ENCODE measurements around the gene HIVEP3. TPM values are rescaled to one million over a fixed set of nuclear protein-coding genes. Genes with fewer than 3 reads are reported as not detected.

Gene HIVEP3
- total RNA-seq, 2 donors from 2014 or later, result 4.7 to 5.8 TPM

DNA sequence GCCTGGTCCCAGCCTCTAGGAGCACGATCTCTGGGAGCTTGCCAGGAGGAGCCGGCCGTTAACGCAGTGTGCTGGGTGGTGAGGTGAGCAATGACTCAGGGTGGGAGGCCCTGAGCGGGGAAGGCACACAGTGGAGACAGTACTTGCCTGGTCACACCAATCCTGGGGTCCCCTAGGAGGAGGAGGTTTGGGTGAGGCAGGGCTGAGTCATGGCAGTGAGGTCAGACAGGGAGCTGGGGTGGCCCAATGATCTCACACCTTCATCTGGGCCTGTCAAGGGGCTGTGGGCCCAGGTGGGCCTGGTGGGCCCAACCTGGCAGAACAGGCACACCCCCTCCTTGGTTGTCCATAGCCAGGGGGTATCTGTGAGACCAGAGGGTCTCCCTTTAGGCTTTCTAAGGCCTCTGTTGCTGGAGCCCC, 425.6 kb downstream of the HIVEP3 start:
- H3K27ac ChIP-seq, result peak overlapping the region in 1 of 2 donors; percentile 98
- no peak for DNase-seq (ENCODE audit: low spot score)
- H3K27me3 ChIP-seq, result no peaks in the 10 kb centered on the region
- peaks cover 0 to 55% of the 10 kb centered on the region in 2 donors for H3K4me1 ChIP-seq
- no peak for TF ChIP-seq CTCF (IDR thresholded peaks at IDR 0.05)
- H3K4me3 ChIP-seq, result no peak overlapping the region
- H3K36me3 ChIP-seq, result no peaks in the 10 kb centered on the region
- H3K9me3 ChIP-seq, result no peaks in the 10 kb centered on the region

DNA sequence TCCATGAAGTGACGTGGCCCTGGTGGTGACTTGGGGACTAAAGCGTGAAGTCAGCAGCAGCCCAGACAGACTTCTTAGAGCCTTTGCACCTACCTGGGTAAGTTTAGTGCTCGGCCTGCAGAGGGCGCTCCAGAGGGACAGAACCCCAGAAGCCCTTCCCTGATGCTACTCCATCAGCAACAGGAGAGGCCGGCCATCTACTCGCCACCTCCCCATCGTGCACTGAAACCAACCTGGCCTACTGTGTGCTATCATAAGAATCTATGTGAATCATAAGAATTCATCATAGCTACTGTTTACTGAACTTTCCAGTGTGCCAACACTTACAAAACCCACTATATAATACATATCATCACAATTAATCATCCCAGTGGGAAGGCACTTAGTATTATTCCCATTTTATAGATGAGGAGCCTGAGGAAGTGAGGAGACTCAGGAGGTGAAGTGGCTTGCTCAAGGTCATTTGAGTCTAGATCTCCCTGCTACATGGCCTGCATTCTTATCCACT, 426.3 kb downstream of the HIVEP3 start:
- no peak for DNase-seq (ENCODE audit: low spot score)

DNA sequence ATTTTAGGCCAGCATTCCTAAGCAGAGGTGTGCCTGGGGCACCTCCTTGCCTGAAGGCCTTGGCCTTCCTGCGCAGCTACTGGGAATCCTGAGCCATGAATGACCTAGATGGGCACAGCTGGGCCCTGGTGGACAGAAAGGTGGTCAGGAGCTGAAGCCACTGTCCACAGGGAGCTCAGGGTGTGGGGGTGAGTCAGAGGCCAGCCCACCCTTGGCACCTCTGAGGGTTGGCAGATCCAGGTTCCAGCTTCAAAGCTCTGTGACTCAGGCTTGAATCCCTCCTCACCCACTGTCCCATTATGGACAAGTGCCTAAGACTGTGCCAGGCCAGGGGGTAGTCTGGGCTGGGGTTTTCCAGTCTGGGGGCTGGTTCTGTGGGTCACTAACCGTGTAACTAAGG, 427.8 kb downstream of the HIVEP3 start:
- no peaks in the 10 kb centered on the region for H3K27me3 ChIP-seq
- H3K4me1 ChIP-seq, result peaks cover 0 to 59% of the 10 kb centered on the region in 2 donors
- no peak for DNase-seq (ENCODE audit: low spot score)
- H3K4me3 ChIP-seq, result no peak overlapping the region
- no peaks in the 10 kb centered on the region for H3K36me3 ChIP-seq
- H3K9me3 ChIP-seq, result no peaks in the 10 kb centered on the region
- no peak for TF ChIP-seq CTCF (IDR thresholded peaks at IDR 0.05)
- peak overlapping the region; percentile 60 to 66 for H3K27ac ChIP-seq

More for the DNA sequence above, 426.3 kb downstream of the HIVEP3 start:
- Histone ChIP-seq H3K4me3 (no peak overlapping the region), H3K27ac (peak overlapping the region in 1 of 2 donors; percentile 21), H3K4me1 (peaks cover 0 to 57% of the 10 kb centered on the region in 2 donors), H3K27me3 (no peaks in the 10 kb centered on the region), H3K9me3 (no peaks in the 10 kb centered on the region), H3K36me3 (no peaks in the 10 kb centered on the region)
- TF ChIP-seq CTCF (IDR thresholded peaks at IDR 0.05), result peak in 1 of 2 donors; percentile 48

- Histone ChIP-seq H3K36me3 (no peaks in the 10 kb centered on the region), H3K27ac (no peak overlapping the region), H3K4me3 (no peak overlapping the region), H3K4me1 (peaks cover 0 to 59% of the 10 kb centered on the region in 2 donors), H3K27me3 (no peaks in the 10 kb centered on the region), H3K9me3 (no peaks in the 10 kb centered on the region)
- no peak for DNase-seq (ENCODE audit: low spot score)
- no peak for TF ChIP-seq CTCF (IDR thresholded peaks at IDR 0.05)
These were observed 429.2 kb downstream of the HIVEP3 start for GRCh38 chr1:41489561-41489960.

DNA sequence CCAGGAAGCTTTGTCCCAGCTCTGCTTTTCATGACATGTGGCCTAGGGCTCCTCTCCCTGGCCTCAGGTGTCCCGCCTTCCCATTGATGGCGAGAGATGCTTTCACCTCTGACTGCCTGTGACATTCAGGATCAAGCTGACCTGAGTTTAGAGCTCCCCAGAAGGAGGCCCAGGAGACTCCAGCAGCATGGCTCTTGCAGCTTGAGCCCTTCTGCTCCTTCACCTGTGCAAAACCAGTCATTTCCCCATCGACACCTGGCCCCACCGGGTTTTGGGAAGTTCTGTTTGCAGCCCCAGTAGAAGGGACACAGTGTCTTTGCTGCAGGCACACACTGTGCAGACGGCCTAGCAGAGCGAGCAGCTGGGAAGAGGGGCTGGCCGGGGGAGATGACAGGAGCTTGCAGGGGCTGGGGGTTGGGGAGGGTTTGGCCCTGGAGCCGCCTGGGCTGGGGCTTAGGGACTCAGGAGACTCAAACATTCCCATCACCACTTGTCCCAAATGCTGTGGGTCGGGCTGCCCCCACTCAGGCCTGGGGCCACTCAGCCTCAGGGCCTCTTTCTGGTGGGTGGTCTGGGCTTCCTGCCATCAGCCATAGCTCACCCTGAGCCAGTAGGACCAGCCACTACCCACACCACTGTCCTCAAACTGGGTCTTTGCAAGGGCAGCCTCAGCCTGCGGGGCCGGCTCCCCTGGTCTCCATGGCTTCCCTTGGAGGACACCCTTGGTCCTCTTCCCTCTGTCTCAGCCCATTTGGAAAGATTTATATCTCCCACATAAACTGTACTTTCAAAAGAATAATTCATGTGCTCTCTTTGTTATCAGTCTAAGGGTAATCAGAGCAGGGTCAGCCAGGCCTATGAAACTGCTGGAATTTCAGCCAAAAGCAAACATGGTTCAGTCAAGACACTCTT, 430.4 kb downstream of the HIVEP3 start:
- Histone ChIP-seq H3K4me1 (peaks cover 0 to 71% of the 10 kb centered on the region in 2 donors), H3K27me3 (no peaks in the 10 kb centered on the region), H3K36me3 (no peaks in the 10 kb centered on the region), H3K27ac (no peak overlapping the region), H3K4me3 (no peak overlapping the region), H3K9me3 (no peaks in the 10 kb centered on the region)
- no peak for DNase-seq (ENCODE audit: low spot score)
- TF ChIP-seq CTCF (IDR thresholded peaks at IDR 0.05), result no peak

All from right atrium auricular region (tissue), 2 donors.